Heart right ventricle (tissue), 16 donors: Measurements from ENCODE around the gene DUSP23. TPM values are rescaled to one million over a fixed set of nuclear protein-coding genes. Genes with fewer than 3 reads are reported as not detected.
A peak's percentile ranks its signal among the peaks of the same experiment; 100 is the strongest.

Experiments used
- ATAC-seq, 8 donors: fragments of 200-7000 bp; cut with Tn5 transposase; one replicate each; pipeline ENCODE4 v1.9.1; 2020; ENCODE audit warnings: mild to moderate bottlenecking in 8 of 8, moderate library complexity in 8 of 8, moderate number of reproducible peaks in 1 of 8
- DNase-seq, 2 donors: peaks; one replicate each; pipeline ENCODE4 v3.0.0-alpha.2; 2020
- H3K27ac ChIP-seq, 10 donors: fragments of 200-600 bp; sonication (generic) in 2 of 10; one replicate each; pipeline versions ENCODE4 v1.5.0 to v1.8.0; 2020 to 2022; ENCODE audit warnings: mild to moderate bottlenecking in 3 of 10
- H3K27me3 ChIP-seq, 7 donors: fragments of 200-600 bp; one replicate each; pipeline ENCODE4 v1.8.0; 2021 to 2022; ENCODE audit warnings: mild to moderate bottlenecking in 2 of 7
- H3K36me3 ChIP-seq, 9 donors: fragments of 200-600 bp; sonication (generic) in 1 of 9; one replicate each; pipeline versions ENCODE4 v1.5.0 to v1.8.0; 2020 to 2022; ENCODE audit warnings: mild to moderate bottlenecking in 2 of 9
- H3K4me1 ChIP-seq, 9 donors: fragments of 200-600 bp; sonication (generic) in 1 of 9; one replicate each; pipeline versions ENCODE4 v1.5.0 to v1.8.0; 2020 to 2022; ENCODE audit warnings: mild to moderate bottlenecking in 4 of 9
- H3K4me3 ChIP-seq, 10 donors: fragments of 200-600 bp; sonication (generic) in 2 of 10; one replicate each; pipeline versions ENCODE4 v1.5.0 to v1.8.0; 2020 to 2022; ENCODE audit warnings: mild to moderate bottlenecking in 7 of 10, moderate library complexity in 2 of 10
- H3K9me3 ChIP-seq, 11 donors: fragments of 200-600 bp in 10 of 11; sonication (generic) in 2 of 11; one replicate each; pipeline versions ENCODE4 v1.5.0 to v1.8.0; 2013 to 2022; ENCODE audit warnings: mild to moderate bottlenecking in 2 of 11, control low read depth in 1 of 11, moderate library complexity in 1 of 11
- CTCF ChIP-seq, 9 donors: fragments of 200-600 bp; sonication (generic) in 2 of 9; IDR thresholded peaks; one replicate each; pipeline versions ENCODE4 v1.5.0 to v1.8.0; 2021 to 2022; ENCODE audit warnings: antibody characterized with exemption in 9 of 9, mild to moderate bottlenecking in 5 of 9, moderate library complexity in 1 of 9
- WGBS, 2 donors: extraction: QIAGEN DNeasy Blood & Tissue Kit; methylation state at CpG; one replicate each; pipeline ENCODE4 v1.1.7; 2013; ENCODE audit warnings: inconsistent platforms in 1 of 2; 5-methylcytosine and 5-hydroxymethylcytosine counted together
- intact Hi-C, 10 donors: fragments of 100-400 bp; cut with DNase I; formaldehyde crosslinking; loops; one replicate each; pipeline versions ENCODE4 v1.11.1 to v1.14.2; 2022
- polyA plus RNA-seq, 2 donors: library from polyadenylated mRNA; stranded (reverse); fragments of 200-250 nt; gene quantifications; one replicate each; pipeline ENCODE4 v1.2.3, GENCODE V29; 2013
- total RNA-seq, 10 donors: library from RNA; stranded (reverse); fragmentation: NEBNext Ultra II Directional in 3 of 10; extraction: Animal tissue kit (Norgen Biotek cat#: 25700) in 3 of 10; gene quantifications; one replicate each; pipeline versions ENCODE4 v1.2.1 to v1.2.4, GENCODE V29; 2021 to 2023
- donor health status: Arrhythmogenic right ventricular cardiomyopathy.
- donor health status: ischemic (EF 13 %, LVEDD 7.1; RV severe dilation, severe dysfunction).
- donor health status: healthy with polysubstance abuse.
- donor health status: DM: no; HTN: yes; CAD: no.
- donor health status: DM: no; HTN: no; CAD: no.
- donor health status: ischemic (EF 25% LVEDD 6.9; RV normal size, moderate dysfunction).
- donor health status: ischemic (EF 25% LVEDD 5.7; RV mildly dilated, moderate dysfunction).
- donor health status: healthy.
- donor health status: DM: yes; HTN: yes; CAD: no.
- donor health status: Ischemic cardiomyopathy.
- donor health status: ischemic (EF 35%, LVEDD 5.7; RV mildly dilated, moderate dysfunction).
- donor health status: nonischemic (EF 11% LVEDD 7.7; RV severe dilation, severe dysfunction).
- donor health status: DM: yes; HTN: yes; CAD: no.
- donor health status: PGD.
- donor health status: ischemic (EF 29% LVEDD 5.4; RV normal size, mild dysfunction).
- donor health status: nonischemic (EF 23%, LVEDD 6.1; RV moderate dilation, normal function).

The DUSP23 gene
- total and polyA plus RNA-seq, 12 donors: 7.0 to 80.8 (median 12.2) TPM

- no peaks in the 10 kb centered on the region for H3K27me3 ChIP-seq
- no peak for TF ChIP-seq CTCF (IDR thresholded peaks at IDR 0.05)
- DNase-seq: no peak
- H3K27ac ChIP-seq: peak overlapping the region in 3 of 10 donors; percentile 78 to 90 (median 81)
- peaks cover 0 to 28% (median 11%) of the 10 kb centered on the region in 9 donors for H3K4me1 ChIP-seq
- ATAC-seq: no peak
- WGBS, 2 donors: 97% methylated on average over 12 of the region's 12 CpGs
- no peaks in the 10 kb centered on the region for H3K9me3 ChIP-seq
- H3K36me3 ChIP-seq: no peaks in the 10 kb centered on the region
- peak overlapping the region in 6 of 10 donors; percentile 75 to 91 (median 84) for H3K4me3 ChIP-seq
- intact Hi-C loops: loop anchor here in 6 of 10 donors (5.0 to 10.0 kb wide), 5 partner anchors 110 to 727 kb away; partner anchors contain the start of gene PIGM (in 3 of the 6)
These were observed 1.2 kb downstream of the DUSP23 start for GRCh38 chr1:159781992-159782391.

- Histone ChIP-seq H3K27ac (no peak overlapping the region), H3K4me3 (no peak overlapping the region), H3K27me3 (no peaks in the 10 kb centered on the region), H3K4me1 (peaks cover 0 to 28% (median 11%) of the 10 kb centered on the region in 9 donors), H3K9me3 (no peaks in the 10 kb centered on the region), H3K36me3 (no peaks in the 10 kb centered on the region)
- TF ChIP-seq CTCF (IDR thresholded peaks at IDR 0.05): no peak
- DNase-seq (no peak), ATAC-seq (no peak)
- 47 to 57% methylated on average over 1 of the region's 1 CpG for WGBS, 2 donors
- intact Hi-C loops: loop anchor here in 6 of 10 donors (5.0 to 10.0 kb wide), 5 partner anchors 109 to 729 kb away; partner anchors contain the start of gene PIGM (in 3 of the 6)
These were observed 3.0 kb downstream of the DUSP23 start for GRCh38 chr1:159783724-159784123.

- DNase-seq: no peak
- H3K27ac ChIP-seq: no peak overlapping the region
- peaks cover 0 to 8% (median 3%) of the 10 kb centered on the region in 7 donors for H3K27me3 ChIP-seq
- 42 to 54% methylated on average over 3 of the region's 3 CpGs for WGBS, 2 donors
- no peak for ATAC-seq
- TF ChIP-seq CTCF (IDR thresholded peaks at IDR 0.05): no peak
- no peaks in the 10 kb centered on the region for H3K36me3 ChIP-seq
- no peak overlapping the region for H3K4me3 ChIP-seq
- peaks cover 0 to 7% (median 4%) of the 10 kb centered on the region in 9 donors for H3K4me1 ChIP-seq
- H3K9me3 ChIP-seq: no peaks in the 10 kb centered on the region
- intact Hi-C loops: loop anchor here in 3 of 10 donors (10.0 kb wide), 2 partner anchors 248 to 732 kb away; partner anchors contain the start of gene PIGM (in 2 of the 3)
These were observed 5.7 kb downstream of the DUSP23 start for GRCh38 chr1:159786465-159786864.

GRCh38 chr1:159786966-159787365, 6.2 kb downstream of the DUSP23 start:
- TF ChIP-seq CTCF (IDR thresholded peaks at IDR 0.05): no peak
- Histone ChIP-seq H3K27me3 (peaks cover 0 to 13% (median 3%) of the 10 kb centered on the region in 7 donors), H3K4me3 (no peak overlapping the region), H3K27ac (no peak overlapping the region), H3K4me1 (peaks cover 0 to 3% (median 0%) of the 10 kb centered on the region in 9 donors), H3K9me3 (no peaks in the 10 kb centered on the region), H3K36me3 (no peaks in the 10 kb centered on the region)
- DNase-seq (no peak), ATAC-seq (no peak)
- intact Hi-C loops: loop anchor here in 3 of 10 donors (10.0 kb wide), 2 partner anchors 248 to 732 kb away; partner anchors contain the start of gene PIGM (in 2 of the 3)
- 67 to 69% methylated on average over 3 of the region's 3 CpGs for WGBS, 2 donors
